B cell (primary cell): ENCODE measurements around the gene FATE1. TPM values are rescaled to one million over a fixed set of nuclear protein-coding genes. Genes with fewer than 3 reads are reported as not detected.

Experiments
- ATAC-seq: fragments of 200-7000 bp; cut with Tn5 transposase; one replicate; pipeline ENCODE4 v1.10.0; 2021; ENCODE audit warnings: low read depth, mild to moderate bottlenecking, moderate number of reproducible peaks, moderate library complexity
- CTCF ChIA-PET: fragments of 350-600 bp; sonication (Branson Sonifier 250); formaldehyde crosslinking; loops from one replicate; lab custom pipeline; 2021; ENCODE audit warnings: antibody characterized with exemption, inconsistent platforms; lab: Charles Lee
- POLR2A ChIA-PET: fragments of 350-600 bp; sonication (Branson Sonifier 250); formaldehyde crosslinking; loops from one replicate; lab custom pipeline; 2021; ENCODE audit warnings: antibody characterized with exemption; lab: Charles Lee
- DNase-seq: peaks from one replicate; pipeline ENCODE4 v3.0.0; 2013
- H2AFZ ChIP-seq: 2 replicates; pipeline ENCODE4 v1.6.1; 2012; ENCODE audit warnings: mild to moderate bottlenecking, low read depth, low read length; ENCODE audit not compliant: insufficient read depth, poor library complexity, severe bottlenecking
- H3K27ac ChIP-seq, 2 donors: 1 replicate in 1 of 2; 2 replicates in 1 of 2; pipeline ENCODE4 v1.5.1; 2012 to 2013; ENCODE audit warnings: low read length in 2 of 2, mild to moderate bottlenecking in 2 of 2, moderate library complexity in 1 of 2
- H3K27me3 ChIP-seq, 4 experiments: fragments of 200-600 bp in 1 of 4; sonication (generic) in 1 of 4; replicated peaks in 1 of 4; 1 replicate in 2 of 4; 2 replicates in 2 of 4; pipeline versions ENCODE4 v1.6.1 to v1.7.0; 2013 to 2016; ENCODE audit warnings: low read length in 3 of 4, mild to moderate bottlenecking in 2 of 4, mixed read lengths in 1 of 4, moderate library complexity in 1 of 4; ENCODE audit not compliant: insufficient read depth in 4 of 4, control insufficient read depth in 3 of 4; ENCODE audit errors: control extremely low read depth in 1 of 4
- H3K36me3 ChIP-seq, 2 experiments: replicated peaks in 1 of 2; 1 replicate in 1 of 2; 2 replicates in 1 of 2; pipeline versions ENCODE4 v1.6.1 to v1.7.1; 2013; ENCODE audit warnings: low read length in 1 of 2; ENCODE audit not compliant: insufficient read depth in 2 of 2, control insufficient read depth in 1 of 2; ENCODE audit errors: control extremely low read depth in 1 of 2, extremely low read depth in 1 of 2
- H3K4me1 ChIP-seq, 2 donors: fragments of 200-600 bp in 1 of 2; sonication (generic) in 1 of 2; 1 replicate in 1 of 2; 2 replicates in 1 of 2; pipeline versions ENCODE4 v1.5.1 to v1.6.1; 2013 to 2017; ENCODE audit warnings: low read length in 2 of 2; ENCODE audit not compliant: control insufficient read depth in 2 of 2, insufficient read depth in 2 of 2
- H3K4me2 ChIP-seq: replicated peaks from 2 replicates; pipeline ENCODE3; 2012; ENCODE audit warnings: mild to moderate bottlenecking, low read depth, low read length; ENCODE audit not compliant: poor library complexity, severe bottlenecking
- H3K4me3 ChIP-seq, 5 experiments: fragments of 200-600 bp in 1 of 5; sonication (generic) in 1 of 5; 1 replicate in 3 of 5; 2 replicates in 2 of 5; pipeline versions ENCODE4 v1.5.1 to v1.7.0; 2011 to 2016; ENCODE audit warnings: low read length in 4 of 5, mild to moderate bottlenecking in 4 of 5, low read depth in 2 of 5, control low read depth in 1 of 5, moderate library complexity in 1 of 5; ENCODE audit not compliant: insufficient read depth in 1 of 5; ENCODE audit errors: control extremely low read depth in 1 of 5, extremely low read depth in 1 of 5
- H3K79me2 ChIP-seq: fragments of 200-600 bp; sonication (generic); one replicate; pipeline ENCODE4 v1.6.0; 2016; ENCODE audit warnings: low read length; ENCODE audit not compliant: control insufficient read depth, insufficient read depth
- H3K9ac ChIP-seq: fragments of 200-600 bp; sonication (generic); 2 replicates; pipeline ENCODE4 v1.6.1; 2017; ENCODE audit warnings: mild to moderate bottlenecking, low read length, moderate library complexity
- H3K9me3 ChIP-seq, 3 donors: one replicate each; pipeline versions ENCODE4 v1.6.1 to v1.7.1; 2013; ENCODE audit warnings: low read length in 2 of 3; ENCODE audit not compliant: control insufficient read depth in 2 of 3, insufficient read depth in 1 of 3; ENCODE audit errors: control extremely low read depth in 1 of 3
- H4K20me1 ChIP-seq: 2 replicates; pipeline ENCODE4 v1.6.0; 2012; ENCODE audit warnings: mild to moderate bottlenecking, low read length; ENCODE audit not compliant: insufficient read depth, control insufficient read depth, poor library complexity, severe bottlenecking
- H3K27ac Mint-ChIP-seq: one replicate; pipeline ENCODE4 v1.8.0; 2021; ENCODE audit warnings: mixed read lengths
- H3K27me3 Mint-ChIP-seq: one replicate; pipeline ENCODE4 v1.8.0; 2021; ENCODE audit warnings: mixed read lengths
- H3K4me1 Mint-ChIP-seq: one replicate; pipeline ENCODE4 v1.8.0; 2021; ENCODE audit warnings: mixed read lengths
- H3K4me3 Mint-ChIP-seq: one replicate; pipeline ENCODE4 v1.8.0; 2021; ENCODE audit warnings: mixed read lengths
- H3K9me3 Mint-ChIP-seq: one replicate; pipeline ENCODE4 v1.8.0; 2022; ENCODE audit warnings: mixed read lengths; ENCODE audit not compliant: insufficient read depth
- EZH2 ChIP-seq: IDR thresholded peaks from 2 replicates; pipeline ENCODE4 v1.6.1; 2012; ENCODE audit warnings: borderline replicate concordance, low read depth, mild to moderate bottlenecking, moderate library complexity, low read length; ENCODE audit not compliant: insufficient read depth, poor library complexity, severe bottlenecking
- WGBS: methylation state at CpG from one replicate; pipeline ENCODE4 v1.1.5; 2013; ENCODE audit warnings: missing lambda C conversion rate; ENCODE audit not compliant: insufficient coverage; 5-methylcytosine and 5-hydroxymethylcytosine counted together
- intact Hi-C: fragments of 100-400 bp; cut with micrococcal nuclease; formaldehyde crosslinking; loops from one replicate; pipeline ENCODE4 v1.10.0; 2022
- polyA plus RNA-seq: library from polyadenylated mRNA; depleted of rRNA; stranded (reverse); fragments of >200 nt; gene quantifications from 2 replicates; pipeline ENCODE4 v1.2.3, GENCODE V29; 2012
- total RNA-seq, 2 donors: library from RNA; stranded (reverse); fragments of 120-200 nt in 1 of 2; gene quantifications; 1 replicate in 1 of 2; 2 replicates in 1 of 2; pipeline versions ENCODE4 v1.2.3 to v1.2.4, GENCODE V29; 2013 to 2022
- TF ChIP-seq, protein P1 (sequence below): fragments of 200-600 bp; IDR thresholded peaks from one replicate; pipeline ENCODE4 v1.8.0; 2022; ENCODE audit warnings: antibody characterized with exemption, mild to moderate bottlenecking

FATE1 gene
- total and polyA plus RNA-seq, 2 donors (not counting 1 experiment from before 2014, with no cell fraction given) = not detected

DNA sequence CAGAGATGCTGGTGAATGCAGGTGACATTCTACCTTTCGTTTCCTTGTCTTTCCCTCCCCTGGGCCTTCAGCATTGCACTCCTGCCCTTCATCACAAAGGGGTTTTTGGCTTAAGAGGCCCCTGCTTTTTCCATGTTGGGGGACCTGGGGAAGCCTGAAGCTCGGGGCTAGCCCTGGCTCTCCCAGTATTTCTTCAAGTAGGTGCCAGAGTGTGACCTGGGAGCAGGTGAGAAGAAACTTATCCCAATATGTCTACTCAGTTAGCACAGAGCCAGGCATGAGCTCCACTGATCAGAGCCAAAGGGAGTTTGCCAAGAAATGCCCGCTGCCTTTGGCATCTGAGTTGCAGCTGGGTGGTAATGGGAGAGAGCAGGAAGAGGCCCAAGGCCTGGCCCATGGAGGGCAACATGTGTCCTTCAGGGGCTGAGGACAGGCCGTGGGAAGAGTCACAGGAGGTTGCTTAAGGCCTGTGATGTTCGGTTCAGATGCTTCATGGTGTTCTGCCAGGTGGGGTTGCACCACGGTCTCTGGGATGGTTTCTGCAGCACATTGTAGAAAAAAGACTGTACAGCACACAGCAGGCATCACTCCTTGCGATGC, 13.0 kb upstream of the FATE1 start:
- Histone ChIP-seq H3K27me3 (no peaks in the 10 kb centered on the region), H3K4me3 (no peak overlapping the region), H4K20me1 (no peaks in the 10 kb centered on the region), H3K79me2 (no peaks in the 10 kb centered on the region), H3K36me3 (no peaks in the 10 kb centered on the region), H3K27ac (no peak overlapping the region), H2AFZ (no peak overlapping the region), H3K4me2 (no peak overlapping the region), H3K9ac (no peak overlapping the region), H3K4me1 (no peaks in the 10 kb centered on the region), H3K9me3 (no peaks in the 10 kb centered on the region)
- DNase-seq (no peak), ATAC-seq (no peak)
- WGBS = 86% methylated on average over 3 of the region's 7 CpGs
- POLR2A ChIA-PET = no interaction called here
- Mint-ChIP-seq H3K4me3 (no peak overlapping the region), H3K27me3 (no peaks in the 10 kb centered on the region), H3K4me1 (no peaks in the 10 kb centered on the region), H3K27ac (no peak overlapping the region), H3K9me3 (no peaks in the 10 kb centered on the region)
- CTCF ChIA-PET = no interaction called here
- intact Hi-C loops = no loop called here
- TF ChIP-seq, protein P1, sequence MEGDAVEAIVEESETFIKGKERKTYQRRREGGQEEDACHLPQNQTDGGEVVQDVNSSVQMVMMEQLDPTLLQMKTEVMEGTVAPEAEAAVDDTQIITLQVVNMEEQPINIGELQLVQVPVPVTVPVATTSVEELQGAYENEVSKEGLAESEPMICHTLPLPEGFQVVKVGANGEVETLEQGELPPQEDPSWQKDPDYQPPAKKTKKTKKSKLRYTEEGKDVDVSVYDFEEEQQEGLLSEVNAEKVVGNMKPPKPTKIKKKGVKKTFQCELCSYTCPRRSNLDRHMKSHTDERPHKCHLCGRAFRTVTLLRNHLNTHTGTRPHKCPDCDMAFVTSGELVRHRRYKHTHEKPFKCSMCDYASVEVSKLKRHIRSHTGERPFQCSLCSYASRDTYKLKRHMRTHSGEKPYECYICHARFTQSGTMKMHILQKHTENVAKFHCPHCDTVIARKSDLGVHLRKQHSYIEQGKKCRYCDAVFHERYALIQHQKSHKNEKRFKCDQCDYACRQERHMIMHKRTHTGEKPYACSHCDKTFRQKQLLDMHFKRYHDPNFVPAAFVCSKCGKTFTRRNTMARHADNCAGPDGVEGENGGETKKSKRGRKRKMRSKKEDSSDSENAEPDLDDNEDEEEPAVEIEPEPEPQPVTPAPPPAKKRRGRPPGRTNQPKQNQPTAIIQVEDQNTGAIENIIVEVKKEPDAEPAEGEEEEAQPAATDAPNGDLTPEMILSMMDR = no peak
- TF ChIP-seq EZH2 = no peak

DNA sequence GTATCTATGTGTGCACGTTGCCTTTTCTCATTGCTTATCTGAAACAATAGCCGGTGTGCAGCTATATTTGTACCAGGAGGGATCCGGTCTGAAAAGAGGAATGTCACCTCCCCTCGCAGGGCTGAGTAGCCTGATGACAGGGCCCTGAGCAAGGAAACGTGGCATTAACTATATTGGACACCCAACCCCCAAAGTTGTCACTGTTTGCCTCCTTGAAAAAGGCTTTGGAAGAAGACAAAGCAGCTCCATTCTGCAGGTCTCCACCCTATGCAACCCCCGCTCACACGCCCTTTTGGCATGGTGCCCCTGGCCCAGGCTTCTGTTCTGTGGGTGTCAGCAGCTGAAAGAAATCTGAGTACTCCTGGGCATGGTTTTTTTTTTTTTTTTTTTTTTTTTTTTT, 12.3 kb upstream of the FATE1 start:
- H3K27ac Mint-ChIP-seq = no peak overlapping the region
- Histone ChIP-seq H2AFZ (no peak overlapping the region), H3K27ac (no peak overlapping the region), H3K4me2 (no peak overlapping the region), H3K36me3 (no peaks in the 10 kb centered on the region), H3K79me2 (no peaks in the 10 kb centered on the region), H3K4me3 (no peak overlapping the region), H4K20me1 (no peaks in the 10 kb centered on the region), H3K9ac (no peak overlapping the region), H3K27me3 (no peaks in the 10 kb centered on the region), H3K4me1 (no peaks in the 10 kb centered on the region), H3K9me3 (no peaks in the 10 kb centered on the region)
- no peaks in the 10 kb centered on the region for H3K9me3 Mint-ChIP-seq
- WGBS = no CpG with 5 or more reads among the region's 7 CpGs
- H3K27me3 Mint-ChIP-seq = no peaks in the 10 kb centered on the region
- no peaks in the 10 kb centered on the region for H3K4me1 Mint-ChIP-seq
- CTCF ChIA-PET = no interaction called here
- POLR2A ChIA-PET = no interaction called here
- H3K4me3 Mint-ChIP-seq = no peak overlapping the region
- ATAC-seq (no peak), DNase-seq (no peak)
- intact Hi-C loops = no loop called here
- no peak for TF ChIP-seq EZH2
- TF ChIP-seq, protein P1 = no peak
